Stimulated activated memory B cell treated with anti-CD40 and anti-IgM and Interleukin-4, amounts not matched to agents 10 μg/mL and 1 μg/mL and 100 μg/mL, for 72 hours (primary cell): ENCODE results near the gene TBC1D16.
A peak's percentile ranks its signal among the peaks of the same experiment; 100 is the strongest.

Experiments
- ATAC-seq: fragments of 150-1000 bp; cut with Tn5 transposase; 2 replicates; pipeline ENCODE4 v1.10.0; 2021
- H3K27ac Mint-ChIP-seq: one replicate; pipeline ENCODE4 v1.8.0; 2022; ENCODE audit warnings: mild to moderate bottlenecking, mixed read lengths
- H3K27me3 Mint-ChIP-seq: one replicate; pipeline ENCODE4 v1.8.0; 2022; ENCODE audit warnings: mixed read lengths
- H3K36me3 Mint-ChIP-seq: one replicate; pipeline ENCODE4 v1.8.0; 2022; ENCODE audit warnings: mixed read lengths
- H3K4me1 Mint-ChIP-seq: one replicate; pipeline ENCODE4 v1.8.0; 2022; ENCODE audit warnings: mixed read lengths
- H3K4me3 Mint-ChIP-seq: one replicate; pipeline ENCODE4 v1.8.0; 2022; ENCODE audit warnings: mild to moderate bottlenecking, moderate library complexity, mixed read lengths
- H3K9me3 Mint-ChIP-seq: one replicate; pipeline ENCODE4 v1.8.0; 2022; ENCODE audit warnings: mixed read lengths

Gene TBC1D16

DNA sequence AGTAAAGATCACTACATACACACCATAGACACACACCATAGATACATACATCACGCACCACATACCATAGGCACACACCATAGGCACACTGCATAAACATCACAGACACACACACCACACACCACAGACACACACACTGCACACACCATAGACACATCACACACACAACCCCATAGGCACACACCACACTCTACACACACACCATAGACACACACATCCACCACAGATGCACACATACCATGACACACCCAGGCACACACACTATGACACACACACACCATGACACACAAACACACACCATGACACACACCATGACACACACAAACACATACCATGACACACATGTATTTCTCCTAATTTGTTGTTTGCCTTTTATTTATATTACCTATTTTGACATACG is 14.1 kb downstream of the TBC1D16 start:
- Mint-ChIP-seq H3K4me1 (no peaks in the 10 kb centered on the region), H3K27me3 (no peaks in the 10 kb centered on the region), H3K9me3 (peaks cover 4% of the 10 kb centered on the region), H3K36me3 (no peaks in the 10 kb centered on the region), H3K4me3 (no peak overlapping the region), H3K27ac (no peak overlapping the region)
- ATAC-seq, result no peak

- Mint-ChIP-seq H3K27me3 (no peaks in the 10 kb centered on the region), H3K27ac (no peak overlapping the region), H3K36me3 (peaks cover 5% of the 10 kb centered on the region), H3K9me3 (peaks cover 4% of the 10 kb centered on the region), H3K4me3 (no peak overlapping the region), H3K4me1 (no peaks in the 10 kb centered on the region)
- no peak for ATAC-seq
Observed at GRCh38 chr17:80018917-80019651, 16.6 kb downstream of the TBC1D16 start.

DNA sequence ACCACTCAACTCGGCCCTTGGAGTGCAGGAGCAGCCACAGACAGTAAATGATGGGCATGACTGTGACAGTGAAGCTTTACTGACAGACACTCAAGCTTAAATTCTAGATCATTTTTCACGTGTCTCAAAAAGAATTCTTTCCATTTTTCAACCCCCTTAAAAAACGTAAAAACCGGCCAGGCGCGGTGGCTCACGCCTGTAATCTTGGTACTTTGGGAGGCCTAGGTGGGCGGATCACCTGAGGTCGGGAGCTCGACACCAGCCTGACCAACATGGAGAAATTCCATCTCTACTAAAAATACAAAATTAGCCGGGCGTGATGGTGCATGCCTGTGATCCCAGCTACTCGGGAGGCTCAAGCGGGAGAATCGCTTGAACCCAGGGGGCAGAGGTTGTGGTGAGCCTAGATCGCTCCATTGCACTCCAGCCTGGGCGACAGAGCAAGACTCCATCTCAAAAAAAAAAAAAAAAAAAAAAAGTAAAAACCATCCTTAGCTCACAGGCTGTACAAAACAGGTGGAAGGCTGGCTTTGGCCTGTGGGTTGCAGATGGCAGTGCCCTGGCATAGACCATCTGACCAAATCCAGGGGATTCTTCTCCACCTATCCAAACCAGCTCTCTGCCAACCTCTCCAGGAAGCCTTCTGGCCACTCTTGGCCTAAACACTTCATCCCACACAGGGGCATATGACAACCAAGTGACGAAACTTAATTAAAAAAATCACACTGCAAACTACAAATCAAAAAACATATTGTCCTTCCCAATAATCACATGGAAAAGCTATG is 18.3 kb downstream of the TBC1D16 start:
- Mint-ChIP-seq H3K4me3 (no peak overlapping the region), H3K27me3 (no peaks in the 10 kb centered on the region), H3K4me1 (no peaks in the 10 kb centered on the region), H3K36me3 (peaks cover 6% of the 10 kb centered on the region), H3K9me3 (peaks cover 4% of the 10 kb centered on the region), H3K27ac (no peak overlapping the region)
- ATAC-seq, result no peak

GRCh38 chr17:80012765-80013741 is 22.6 kb downstream of the TBC1D16 start:
- Mint-ChIP-seq H3K36me3 (peaks cover 6% of the 10 kb centered on the region), H3K4me1 (peaks cover 8% of the 10 kb centered on the region), H3K4me3 (no peak overlapping the region), H3K27me3 (no peaks in the 10 kb centered on the region), H3K27ac (no peak overlapping the region), H3K9me3 (no peaks in the 10 kb centered on the region)
- ATAC-seq, result no peak

- H3K9me3 Mint-ChIP-seq, result no peaks in the 10 kb centered on the region
- no peak overlapping the region for H3K27ac Mint-ChIP-seq
- H3K4me1 Mint-ChIP-seq, result peaks cover 8% of the 10 kb centered on the region
- H3K4me3 Mint-ChIP-seq, result no peak overlapping the region
- ATAC-seq, result no peak
- H3K36me3 Mint-ChIP-seq, result peaks cover 6% of the 10 kb centered on the region
- H3K27me3 Mint-ChIP-seq, result no peaks in the 10 kb centered on the region
Observed at GRCh38 chr17:80011989-80012555, 23.6 kb downstream of the TBC1D16 start.

DNA sequence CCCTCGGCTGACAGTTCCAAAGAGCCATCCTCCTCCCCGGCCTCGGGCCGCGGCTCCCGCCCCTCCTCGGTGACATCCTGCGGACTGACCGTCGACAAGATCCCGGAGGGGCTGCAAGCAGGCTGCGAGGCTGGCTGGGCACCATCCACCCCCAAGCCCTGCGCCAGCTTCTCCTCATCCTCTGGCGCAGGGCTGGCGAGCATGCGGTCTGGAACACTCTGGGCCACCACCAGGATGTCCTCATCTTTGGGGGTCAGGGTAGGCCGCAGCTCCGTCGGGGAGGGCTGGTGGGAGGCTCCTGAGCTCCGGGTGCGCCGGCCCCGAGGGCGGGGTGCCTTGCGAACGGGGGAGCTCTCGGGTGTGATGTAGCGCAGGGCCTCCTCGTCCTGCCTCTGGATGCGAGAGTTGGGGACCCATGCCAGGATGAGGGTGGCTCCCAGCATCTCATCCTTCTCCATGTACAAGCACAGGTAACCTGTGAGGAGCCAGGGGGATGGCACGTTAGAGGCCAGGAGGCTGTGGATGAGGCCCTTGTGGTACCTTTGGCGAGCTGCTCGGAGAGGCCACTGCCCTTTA is 25.3 kb downstream of the TBC1D16 start:
- H3K4me3 Mint-ChIP-seq, result no peak overlapping the region
- H3K9me3 Mint-ChIP-seq, result no peaks in the 10 kb centered on the region
- H3K36me3 Mint-ChIP-seq, result peaks cover 6% of the 10 kb centered on the region
- H3K4me1 Mint-ChIP-seq, result peaks cover 15% of the 10 kb centered on the region
- no peak for ATAC-seq
- no peak overlapping the region for H3K27ac Mint-ChIP-seq
- H3K27me3 Mint-ChIP-seq, result no peaks in the 10 kb centered on the region

GRCh38 chr17:80009391-80010282 is 26.0 kb downstream of the TBC1D16 start:
- Mint-ChIP-seq H3K4me3 (no peak overlapping the region), H3K36me3 (peaks cover 6% of the 10 kb centered on the region), H3K4me1 (peaks cover 15% of the 10 kb centered on the region), H3K27ac (no peak overlapping the region), H3K27me3 (no peaks in the 10 kb centered on the region), H3K9me3 (no peaks in the 10 kb centered on the region)
- ATAC-seq, result no peak

DNA sequence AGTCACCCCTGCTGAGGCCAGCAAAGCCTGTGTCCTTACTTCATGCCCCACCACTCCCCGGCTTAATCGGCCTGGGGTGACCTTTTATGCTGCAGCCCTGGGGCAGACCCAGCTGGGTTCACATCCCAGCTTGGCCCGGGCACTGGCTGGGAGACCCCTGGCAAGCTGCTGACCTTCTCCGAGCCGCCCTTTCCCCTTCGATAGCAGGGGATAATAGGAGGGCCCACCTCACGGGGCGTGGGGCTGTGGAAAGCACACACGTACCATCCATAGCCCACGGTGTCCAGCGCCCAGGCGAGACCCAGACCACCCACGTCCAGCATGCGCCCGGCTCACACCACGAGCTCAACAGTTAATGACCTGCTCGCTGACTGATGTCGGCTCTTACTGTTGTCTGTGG is 26.8 kb downstream of the TBC1D16 start:
- Mint-ChIP-seq H3K4me3 (no peak overlapping the region), H3K27ac (no peak overlapping the region), H3K36me3 (no peaks in the 10 kb centered on the region), H3K27me3 (no peaks in the 10 kb centered on the region), H3K4me1 (peaks cover 15% of the 10 kb centered on the region), H3K9me3 (no peaks in the 10 kb centered on the region)
- no peak for ATAC-seq

- no peak overlapping the region for H3K27ac Mint-ChIP-seq
- no peaks in the 10 kb centered on the region for H3K9me3 Mint-ChIP-seq
- no peak overlapping the region for H3K4me3 Mint-ChIP-seq
- H3K27me3 Mint-ChIP-seq, result no peaks in the 10 kb centered on the region
- H3K36me3 Mint-ChIP-seq, result no peaks in the 10 kb centered on the region
- peak; percentile 75 for ATAC-seq
- H3K4me1 Mint-ChIP-seq, result peaks cover 15% of the 10 kb centered on the region
Observed at GRCh38 chr17:80008383-80008840, 27.3 kb downstream of the TBC1D16 start.

GRCh38 chr17:80007939-80008338 is 27.7 kb downstream of the TBC1D16 start:
- H3K27me3 Mint-ChIP-seq, result no peaks in the 10 kb centered on the region
- no peak for ATAC-seq
- H3K36me3 Mint-ChIP-seq, result no peaks in the 10 kb centered on the region
- H3K27ac Mint-ChIP-seq, result no peak overlapping the region
- H3K4me1 Mint-ChIP-seq, result peaks cover 15% of the 10 kb centered on the region
- no peak overlapping the region for H3K4me3 Mint-ChIP-seq
- no peaks in the 10 kb centered on the region for H3K9me3 Mint-ChIP-seq

DNA sequence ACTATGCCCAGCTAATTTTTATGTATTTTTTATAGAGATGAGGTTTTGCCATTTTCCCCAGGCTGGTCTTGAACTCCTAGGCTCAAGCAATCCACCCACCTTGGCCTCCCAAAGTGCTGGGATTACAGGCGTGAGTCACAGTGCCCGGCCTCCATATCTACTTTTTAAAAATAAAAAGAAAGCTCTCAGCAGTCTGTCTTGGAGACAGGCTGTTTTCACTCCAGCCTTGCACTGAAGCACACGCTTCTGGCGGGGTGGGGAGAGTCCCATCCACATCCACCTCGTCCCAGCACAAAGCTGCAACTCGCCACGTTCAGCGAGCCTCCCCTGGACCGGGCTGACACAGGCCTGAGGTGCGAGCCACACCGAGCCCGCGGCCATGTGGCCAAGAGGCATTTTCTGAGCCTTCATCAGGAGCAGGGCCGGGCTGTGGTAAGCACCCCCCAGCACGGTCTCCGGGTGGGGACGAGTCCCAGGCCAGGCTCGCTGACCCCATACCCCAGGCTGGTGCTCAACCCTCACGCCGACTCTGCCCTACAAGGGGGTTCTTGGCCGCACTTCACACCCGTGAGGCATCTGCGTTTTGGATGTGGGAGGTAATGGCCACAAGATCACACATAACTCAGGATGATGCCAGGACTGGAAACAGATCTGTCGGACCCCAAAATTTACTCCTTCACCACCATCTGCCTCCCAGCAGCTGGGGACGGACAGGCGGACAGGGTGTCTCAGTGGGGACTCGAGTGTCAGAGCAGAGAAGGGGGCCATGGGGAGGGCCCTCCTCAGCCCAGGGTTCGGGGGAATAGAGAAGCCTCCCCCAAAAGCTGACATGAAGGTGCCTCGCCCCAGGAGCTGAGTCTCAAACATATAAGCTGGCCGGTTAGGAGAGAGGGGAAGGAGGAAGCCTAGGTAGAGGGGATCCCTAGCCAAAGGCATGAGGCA is 28.6 kb downstream of the TBC1D16 start:
- Mint-ChIP-seq H3K36me3 (no peaks in the 10 kb centered on the region), H3K4me3 (no peak overlapping the region), H3K9me3 (no peaks in the 10 kb centered on the region), H3K27ac (no peak overlapping the region), H3K27me3 (no peaks in the 10 kb centered on the region), H3K4me1 (peaks cover 15% of the 10 kb centered on the region)
- no peak for ATAC-seq

DNA sequence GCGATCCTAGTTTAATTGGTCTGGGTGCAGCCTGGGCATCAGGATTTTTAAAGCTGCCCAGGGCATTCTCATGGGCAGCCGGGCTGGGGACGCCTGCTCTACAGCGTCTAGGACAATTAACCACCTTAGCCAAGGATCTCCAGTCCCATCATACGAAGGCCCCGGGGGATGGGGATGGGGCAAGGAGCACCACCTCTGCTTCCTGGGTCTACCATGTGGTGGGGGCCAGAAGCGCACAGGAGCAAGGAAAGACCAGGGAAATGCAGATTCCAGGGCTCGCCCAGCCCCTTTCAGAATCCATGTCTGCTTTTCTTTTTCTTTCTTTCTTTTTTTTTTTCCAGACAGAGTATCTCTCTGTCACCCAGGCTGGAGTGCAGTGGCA is 29.3 kb downstream of the TBC1D16 start:
- Mint-ChIP-seq H3K36me3 (no peaks in the 10 kb centered on the region), H3K4me1 (peaks cover 15% of the 10 kb centered on the region), H3K4me3 (no peak overlapping the region), H3K9me3 (no peaks in the 10 kb centered on the region), H3K27me3 (no peaks in the 10 kb centered on the region), H3K27ac (no peak overlapping the region)
- ATAC-seq, result no peak
